ENCODE data around the gene SNCA.

Gene SNCA

GRCh38 chr4:89813197-89813596 is 23.8 kb downstream of the SNCA start:
- DNase-seq, result no peak

- no peak for DNase-seq
Measured at GRCh38 chr4:89807441-89808140, 29.4 kb downstream of the SNCA start.

- no peak for DNase-seq
Measured at GRCh38 chr4:89805297-89805696, 31.7 kb downstream of the SNCA start.

- no peak for DNase-seq
Measured at GRCh38 chr4:89803915-89804314, 33.0 kb downstream of the SNCA start.

- no peak for DNase-seq
Measured at GRCh38 chr4:89803036-89803435, 33.9 kb downstream of the SNCA start.

- no peak for DNase-seq
Measured at GRCh38 chr4:89800527-89801103, 36.3 kb downstream of the SNCA start.

GRCh38 chr4:89800012-89800516 is 36.9 kb downstream of the SNCA start:
- DNase-seq, result no peak

GRCh38 chr4:89799071-89799470 is 37.9 kb downstream of the SNCA start:
- no peak for DNase-seq

GRCh38 chr4:89797117-89797516 is 39.8 kb downstream of the SNCA start:
- no peak for DNase-seq

- DNase-seq, result no peak
Measured at GRCh38 chr4:89788206-89789072, 48.5 kb downstream of the SNCA start.

- no peak for DNase-seq
Measured at GRCh38 chr4:89784686-89785231, 52.2 kb downstream of the SNCA start.

- no peak for DNase-seq
Measured at GRCh38 chr4:89781321-89781720, 55.6 kb downstream of the SNCA start.

GRCh38 chr4:89773805-89774204 is 63.2 kb downstream of the SNCA start:
- DNase-seq, result no peak

GRCh38 chr4:89769856-89770255 is 67.1 kb downstream of the SNCA start:
- no peak for DNase-seq

GRCh38 chr4:89767924-89768323 is 69.0 kb downstream of the SNCA start:
- DNase-seq, result no peak

- DNase-seq, result no peak
Measured at GRCh38 chr4:89765966-89766365, 71.0 kb downstream of the SNCA start.

GRCh38 chr4:89765528-89765927 is 71.4 kb downstream of the SNCA start:
- no peak for DNase-seq

GRCh38 chr4:89762311-89762710 is 74.7 kb downstream of the SNCA start:
- DNase-seq, result no peak

GRCh38 chr4:89759426-89759825 is 77.5 kb downstream of the SNCA start:
- no peak for DNase-seq

- no peak for DNase-seq
Measured at GRCh38 chr4:89757154-89757719, 79.7 kb downstream of the SNCA start.

GRCh38 chr4:89755220-89755619 is 81.7 kb downstream of the SNCA start:
- no peak for DNase-seq

GRCh38 chr4:89754531-89754930 is 82.4 kb downstream of the SNCA start:
- no peak for DNase-seq

- no peak for DNase-seq
Measured at GRCh38 chr4:89753601-89754066, 83.3 kb downstream of the SNCA start.
